Ovary (tissue), 9 donors: Measurements from ENCODE around the gene NAP1L1. TPM values are rescaled to one million over a fixed set of nuclear protein-coding genes. Genes with fewer than 3 reads are reported as not detected.

Experiments used
- DNase-seq, 5 donors: peaks; one replicate each; pipeline ENCODE4 v3.0.0-alpha.2; 2019 to 2020
- H3K27ac ChIP-seq, 2 donors: fragments of 200-600 bp; one replicate each; pipeline versions ENCODE4 v1.5.1 to v1.8.0; 2019 to 2022
- H3K27me3 ChIP-seq: fragments of 200-600 bp; one replicate; pipeline ENCODE4 v1.8.0; 2022
- H3K36me3 ChIP-seq: fragments of 200-600 bp; sonication (generic); one replicate; pipeline ENCODE4 v1.5.1; 2019
- H3K4me1 ChIP-seq: one replicate; pipeline ENCODE4 v1.8.1; 2013; ENCODE audit warnings: mild to moderate bottlenecking, moderate library complexity; ENCODE audit not compliant: insufficient read depth
- H3K4me3 ChIP-seq: fragments of 200-600 bp; sonication (generic); one replicate; pipeline ENCODE4 v1.5.1; 2017
- H3K9me3 ChIP-seq, 2 donors: fragments of 200-600 bp in 1 of 2; sonication (generic) in 1 of 2; one replicate each; pipeline versions ENCODE4 v1.5.1 to v1.8.1; 2013 to 2019; ENCODE audit warnings: mild to moderate bottlenecking in 1 of 2, moderate library complexity in 1 of 2
- EP300 ChIP-seq: sonication (generic); formaldehyde crosslinking; IDR thresholded peaks from one replicate; pipeline ENCODE4 v1.6.1; 2017; ENCODE audit warnings: antibody characterized with exemption
- POLR2A ChIP-seq: fragments of 450-650 bp; IDR thresholded peaks from one replicate; pipeline ENCODE4 v1.6.1; 2017; ENCODE audit warnings: antibody characterized with exemption, mild to moderate bottlenecking, moderate library complexity
- WGBS, 3 donors: extraction: QIAGEN DNeasy Blood & Tissue Kit in 1 of 3; methylation state at CpG; one replicate each; pipeline versions ENCODE4 v1.1.5 to v1.1.7; 2013 to 2017; 5-methylcytosine and 5-hydroxymethylcytosine counted together
- intact Hi-C, 4 donors: fragments of 100-400 bp; cut with DNase I; formaldehyde crosslinking; loops; one replicate each; pipeline versions ENCODE4 v1.11.0 to v1.15.1; 2022 to 2023
- polyA plus RNA-seq, 2 donors: library from polyadenylated mRNA; stranded (reverse); fragments of 200-250 nt in 1 of 2; fragments of 350-450 nt in 1 of 2; fragmentation: Illumina TruSeq in 1 of 2; extraction: RNeasy Lipid Tissue Mini Kit (QIAGEN cat#74804) in 1 of 2; gene quantifications; one replicate each; pipeline ENCODE4 v1.2.3, GENCODE V29; 2013 to 2014
- total RNA-seq, 7 donors: library from RNA; depleted of rRNA in 2 of 7; stranded (reverse); fragments of >200 nt in 2 of 7; fragmentation: NEBNext Ultra II Directional in 3 of 7; extraction: Animal tissue kit (Norgen Biotek cat#: 25700) in 3 of 7; gene quantifications; one replicate each; pipeline versions ENCODE4 v1.1.0 to v1.2.4, GENCODE V29; 2016 to 2023
- TF ChIP-seq, protein P1 (sequence below), 3 donors: fragments of 450-650 bp in 2 of 3; fragments of 200-600 bp in 1 of 3; IDR thresholded peaks; one replicate each; pipeline versions ENCODE4 v1.5.1 to v1.8.0; 2016 to 2022; ENCODE audit warnings: antibody characterized with exemption in 3 of 3, mild to moderate bottlenecking in 1 of 3
- donor health status: DM: no; HTN: no; CAD: no; lungs with moderate emphysema.
- donor health status: DM: no; HTN: no; CAD: no.
- donor health status: Bipolar disorder and iron deficiency.
- donor health status: DM: yes; HTN: yes; CAD: no.
- donor health status: DM: no; HTN: no; CAD: no.
- donor health status: DM: yes; HTN: yes; CAD: no.

The NAP1L1 gene
- total and polyA plus RNA-seq, 9 donors = 500 to 1,115 (median 750) TPM

GRCh38 chr12:76119887-76120286 lies 35.4 kb upstream of the NAP1L1 start:
- WGBS, 3 donors = 88 to 95% (median 92%) methylated on average over 6 of the region's 6 CpGs
- no peaks in the 10 kb centered on the region for H3K27me3 ChIP-seq
- TF ChIP-seq POLR2A = no peak
- TF ChIP-seq EP300 = no peak
- TF ChIP-seq, protein P1, sequence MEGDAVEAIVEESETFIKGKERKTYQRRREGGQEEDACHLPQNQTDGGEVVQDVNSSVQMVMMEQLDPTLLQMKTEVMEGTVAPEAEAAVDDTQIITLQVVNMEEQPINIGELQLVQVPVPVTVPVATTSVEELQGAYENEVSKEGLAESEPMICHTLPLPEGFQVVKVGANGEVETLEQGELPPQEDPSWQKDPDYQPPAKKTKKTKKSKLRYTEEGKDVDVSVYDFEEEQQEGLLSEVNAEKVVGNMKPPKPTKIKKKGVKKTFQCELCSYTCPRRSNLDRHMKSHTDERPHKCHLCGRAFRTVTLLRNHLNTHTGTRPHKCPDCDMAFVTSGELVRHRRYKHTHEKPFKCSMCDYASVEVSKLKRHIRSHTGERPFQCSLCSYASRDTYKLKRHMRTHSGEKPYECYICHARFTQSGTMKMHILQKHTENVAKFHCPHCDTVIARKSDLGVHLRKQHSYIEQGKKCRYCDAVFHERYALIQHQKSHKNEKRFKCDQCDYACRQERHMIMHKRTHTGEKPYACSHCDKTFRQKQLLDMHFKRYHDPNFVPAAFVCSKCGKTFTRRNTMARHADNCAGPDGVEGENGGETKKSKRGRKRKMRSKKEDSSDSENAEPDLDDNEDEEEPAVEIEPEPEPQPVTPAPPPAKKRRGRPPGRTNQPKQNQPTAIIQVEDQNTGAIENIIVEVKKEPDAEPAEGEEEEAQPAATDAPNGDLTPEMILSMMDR (IDR thresholded peaks at IDR 0.05) = no peak
- no peaks in the 10 kb centered on the region for H3K4me1 ChIP-seq
- intact Hi-C loops = no loop called here
- no peaks in the 10 kb centered on the region for H3K36me3 ChIP-seq
- no peak for DNase-seq
- no peak overlapping the region for H3K4me3 ChIP-seq
- no peaks in the 10 kb centered on the region for H3K9me3 ChIP-seq
- H3K27ac ChIP-seq = no peak overlapping the region

DNA sequence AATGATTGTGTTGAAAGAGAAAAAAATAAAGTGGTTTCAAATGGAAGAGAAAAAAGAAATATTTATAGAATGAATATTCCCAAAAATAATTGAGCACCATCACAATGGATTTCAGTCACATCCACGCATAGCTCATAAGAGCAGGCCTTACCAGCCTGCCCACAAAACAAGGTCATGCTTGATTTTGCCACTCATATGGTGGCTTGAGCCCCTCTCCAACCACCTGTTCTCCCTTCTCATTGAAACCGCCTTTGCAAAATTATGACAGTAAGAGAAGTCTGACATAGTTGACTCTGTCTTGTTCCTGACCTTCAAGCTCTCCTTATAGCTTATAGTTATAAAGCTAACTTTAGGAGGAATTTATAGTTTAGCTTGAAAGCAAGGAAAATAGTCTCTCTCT lies 33.3 kb upstream of the NAP1L1 start:
- H3K27ac ChIP-seq = no peak overlapping the region
- TF ChIP-seq EP300 (no peak), POLR2A (no peak)
- TF ChIP-seq, protein P1 (IDR thresholded peaks at IDR 0.05) = no peak
- H3K9me3 ChIP-seq = no peaks in the 10 kb centered on the region
- intact Hi-C loops = no loop called here
- H3K27me3 ChIP-seq = no peaks in the 10 kb centered on the region
- WGBS, 3 donors = 86 to 92% (median 89%) methylated on average over 2 of the region's 2 CpGs
- no peaks in the 10 kb centered on the region for H3K4me1 ChIP-seq
- DNase-seq = no peak
- no peaks in the 10 kb centered on the region for H3K36me3 ChIP-seq
- no peak overlapping the region for H3K4me3 ChIP-seq

DNA sequence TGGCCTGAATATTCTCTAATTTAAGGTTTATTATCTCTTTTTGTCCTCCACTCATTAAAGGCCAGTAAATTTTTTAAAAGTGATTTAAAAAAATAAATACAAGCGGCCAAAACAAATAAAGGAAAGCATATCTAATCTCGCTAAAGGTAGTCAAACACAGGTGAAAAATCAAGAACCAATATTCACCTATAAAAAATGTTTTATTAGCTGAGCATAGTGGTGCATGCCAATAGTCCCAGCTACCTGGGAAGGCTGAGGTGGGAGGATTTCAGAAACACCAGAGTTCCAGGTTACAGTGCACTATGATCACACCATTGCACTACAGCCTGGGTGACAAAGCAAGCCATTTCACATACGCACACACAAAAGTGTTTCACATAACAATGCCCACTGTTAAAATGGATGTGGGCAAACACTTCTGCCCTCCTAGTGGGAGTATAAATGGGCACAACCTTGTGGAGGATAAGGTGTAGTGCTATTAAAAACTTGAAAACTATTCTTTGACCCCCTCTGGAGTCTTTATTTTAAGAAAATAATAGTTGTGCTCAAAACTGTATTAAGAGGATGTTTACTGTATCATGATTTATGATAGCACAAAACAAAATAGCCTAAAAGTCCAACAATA lies 32.7 kb upstream of the NAP1L1 start:
- H3K27ac ChIP-seq = no peak overlapping the region
- H3K27me3 ChIP-seq = no peaks in the 10 kb centered on the region
- no peak for DNase-seq
- no peaks in the 10 kb centered on the region for H3K36me3 ChIP-seq
- no peaks in the 10 kb centered on the region for H3K9me3 ChIP-seq
- WGBS, 3 donors = 90 to 95% (median 90%) methylated on average over 3 of the region's 3 CpGs
- TF ChIP-seq POLR2A (no peak), EP300 (no peak)
- TF ChIP-seq, protein P1 (IDR thresholded peaks at IDR 0.05) = no peak
- intact Hi-C loops = no loop called here
- no peaks in the 10 kb centered on the region for H3K4me1 ChIP-seq
- no peak overlapping the region for H3K4me3 ChIP-seq

DNA sequence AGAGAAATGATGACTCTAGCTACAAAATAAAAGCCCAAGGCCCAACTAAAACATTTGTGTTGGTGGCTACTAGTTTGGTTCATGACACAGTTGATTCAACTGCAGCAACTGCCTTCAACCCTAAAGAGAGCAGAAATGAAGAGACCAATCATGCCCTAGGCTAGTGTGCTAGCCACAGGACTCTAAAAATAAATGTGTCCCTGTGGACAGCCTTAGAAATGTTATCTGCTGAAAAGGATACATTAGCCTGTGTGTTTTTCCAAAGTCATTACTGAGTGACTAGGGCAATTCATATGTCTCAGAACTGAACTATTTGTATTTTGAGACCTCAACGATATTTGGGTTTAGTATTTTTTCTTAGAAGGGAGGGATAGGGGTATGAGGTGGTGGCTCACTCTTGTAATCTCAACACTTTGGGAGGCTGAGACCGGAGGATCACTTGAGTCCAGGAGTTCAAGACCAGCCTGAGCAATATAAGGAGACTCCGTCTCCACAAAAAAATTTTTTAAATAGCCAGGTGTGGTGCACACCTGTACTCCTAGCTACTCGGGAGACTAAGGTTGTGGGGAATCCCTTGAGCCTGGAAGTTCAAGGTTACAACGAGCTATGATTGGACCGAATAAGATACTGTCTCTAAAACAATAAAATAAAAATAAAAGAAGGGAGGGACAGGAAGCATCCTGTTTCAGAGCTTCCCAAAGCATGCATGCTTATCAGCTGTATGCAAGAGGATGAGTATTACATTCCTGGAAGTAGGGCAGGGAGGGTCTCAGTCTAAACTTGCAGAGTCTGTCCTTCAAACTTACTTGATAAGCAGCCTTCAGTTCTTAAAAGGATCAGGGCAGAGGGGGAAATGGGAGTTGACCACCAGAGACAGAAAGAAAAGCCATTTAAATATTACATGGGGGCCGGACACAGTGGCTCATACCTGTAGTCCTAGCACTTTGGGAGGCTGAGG lies 29.6 kb upstream of the NAP1L1 start:
- intact Hi-C loops = no loop called here
- H3K4me1 ChIP-seq = no peaks in the 10 kb centered on the region
- WGBS, 3 donors = 43 to 60% (median 50%) methylated on average over 7 of the region's 7 CpGs

More for the DNA sequence above, 29.6 kb upstream of the NAP1L1 start:
- H3K4me3 ChIP-seq = no peak overlapping the region
- no peak overlapping the region for H3K27ac ChIP-seq
- H3K9me3 ChIP-seq = no peaks in the 10 kb centered on the region
- no peak for DNase-seq
- TF ChIP-seq EP300 = no peak
- no peak for TF ChIP-seq POLR2A
- TF ChIP-seq, protein P1 (IDR thresholded peaks at IDR 0.05) = no peak
- H3K27me3 ChIP-seq = no peaks in the 10 kb centered on the region
- H3K36me3 ChIP-seq = no peaks in the 10 kb centered on the region
